ENCODE results near the gene POLG.

POLG gene

DNA sequence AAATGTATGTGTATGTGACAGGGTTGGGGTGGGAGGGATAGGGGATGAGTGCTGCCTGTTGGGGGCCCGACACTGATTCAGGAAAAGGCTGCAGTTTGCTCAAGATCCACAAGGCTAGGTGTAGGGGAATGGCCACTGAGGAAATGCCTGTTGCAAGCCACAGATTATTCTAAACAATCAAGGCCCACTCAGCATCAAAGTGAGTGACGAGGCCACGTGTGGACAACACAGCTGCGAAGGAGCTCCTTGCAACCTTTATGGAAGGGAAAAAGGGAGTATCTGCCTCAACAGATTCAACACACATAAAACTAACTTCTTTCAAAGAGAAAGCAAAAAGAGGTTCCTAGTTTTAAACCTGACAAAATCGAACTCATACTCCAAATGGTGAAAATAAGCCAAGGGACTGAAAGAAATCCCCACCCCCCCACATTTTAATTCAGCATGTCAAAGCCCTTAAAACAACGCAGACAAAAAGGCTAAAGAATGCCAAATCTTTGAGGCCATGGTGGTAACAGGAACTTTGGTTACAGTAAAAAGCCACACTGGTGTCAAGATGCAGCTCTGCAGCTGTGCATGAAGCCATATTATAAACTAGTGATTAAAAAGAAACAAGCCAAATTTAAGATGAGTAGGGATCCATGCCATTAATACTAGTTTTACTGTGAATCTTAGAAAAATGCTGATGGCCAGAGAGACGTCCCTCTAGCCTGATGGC, 3.6 kb downstream of the POLG start:
- DNase-seq (ENCODE audit: low read depth, low spot score) = peak; percentile 65
- H3K4me3 ChIP-seq (ENCODE audit: low read length) = peak overlapping the region; percentile 24

- DNase-seq (ENCODE audit: low read depth, low spot score) = no peak
- H3K4me3 ChIP-seq (ENCODE audit: low read length) = peak overlapping the region; percentile 30
These were observed 4.5 kb downstream of the POLG start for GRCh38 chr15:89330119-89330518.

GRCh38 chr15:89329329-89330084, 5.1 kb downstream of the POLG start:
- peak; percentile 62 for DNase-seq (ENCODE audit: low read depth, low spot score)
- peak overlapping the region; percentile 30 for H3K4me3 ChIP-seq (ENCODE audit: low read length)

DNA sequence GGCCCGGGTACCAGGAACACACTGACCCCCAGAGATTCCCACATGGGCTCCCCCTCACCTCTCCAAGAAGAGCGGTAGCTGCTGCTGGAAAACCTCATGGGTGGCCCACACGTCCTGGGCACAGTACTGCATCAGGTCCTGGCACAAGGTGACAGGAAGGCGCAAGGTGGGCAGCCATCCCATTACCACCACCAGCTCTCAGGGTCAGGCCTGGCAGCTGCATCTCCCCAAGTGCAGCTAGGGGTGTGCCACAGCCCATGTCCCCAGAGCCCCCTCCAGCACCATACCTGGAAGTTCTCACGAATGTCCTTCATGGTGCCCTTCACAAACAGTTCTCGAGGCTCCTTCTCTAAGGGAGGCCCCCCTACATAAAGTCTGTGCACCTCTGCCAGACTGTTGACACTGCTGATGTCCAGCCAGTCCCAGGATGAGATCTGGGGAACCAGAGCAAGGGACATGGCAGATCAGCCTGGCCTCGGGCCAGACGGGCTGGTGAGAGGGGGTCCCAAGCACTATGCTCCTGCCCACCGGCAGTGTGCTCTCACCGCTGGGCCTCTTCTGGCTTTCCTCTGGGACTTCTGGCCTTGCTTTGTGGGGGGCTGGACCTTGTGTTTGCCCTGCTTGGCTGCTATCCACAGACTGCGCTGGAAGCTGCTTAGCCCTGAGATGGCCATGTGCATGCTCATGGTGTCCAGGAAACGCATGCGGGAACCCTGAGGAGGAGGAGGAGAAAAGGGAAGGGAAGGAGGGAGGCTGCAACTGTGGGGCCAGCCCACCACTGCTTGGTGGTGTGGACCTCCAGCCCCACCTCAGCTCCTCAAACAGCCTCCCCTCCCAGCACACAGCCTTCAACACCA, 6.0 kb downstream of the POLG start:
- no peak overlapping the region for H3K4me3 ChIP-seq (ENCODE audit: low read length)
- no peak for DNase-seq (ENCODE audit: low read depth, low spot score)

DNA sequence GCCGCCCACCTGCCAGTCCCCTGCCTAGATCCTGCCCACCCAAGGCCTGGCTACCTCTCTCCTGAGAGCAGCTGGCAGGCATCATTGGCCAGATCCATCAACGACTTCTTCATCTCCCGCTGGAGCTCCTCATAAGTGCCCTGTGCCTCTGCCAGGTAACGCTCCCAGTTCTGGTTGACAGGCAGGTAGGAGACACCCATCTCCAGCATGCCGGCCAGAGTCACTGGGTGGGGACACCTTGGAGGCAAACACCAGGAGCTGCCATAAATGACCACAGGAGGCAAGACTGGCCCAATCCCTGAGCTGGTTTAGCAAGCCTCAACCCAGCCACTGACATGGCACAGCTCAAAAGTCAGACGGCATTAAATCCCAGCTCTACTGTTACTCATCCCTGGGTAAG, 7.5 kb downstream of the POLG start:
- no peak for DNase-seq (ENCODE audit: low read depth, low spot score)
- no peak overlapping the region for H3K4me3 ChIP-seq (ENCODE audit: low read length)

DNA sequence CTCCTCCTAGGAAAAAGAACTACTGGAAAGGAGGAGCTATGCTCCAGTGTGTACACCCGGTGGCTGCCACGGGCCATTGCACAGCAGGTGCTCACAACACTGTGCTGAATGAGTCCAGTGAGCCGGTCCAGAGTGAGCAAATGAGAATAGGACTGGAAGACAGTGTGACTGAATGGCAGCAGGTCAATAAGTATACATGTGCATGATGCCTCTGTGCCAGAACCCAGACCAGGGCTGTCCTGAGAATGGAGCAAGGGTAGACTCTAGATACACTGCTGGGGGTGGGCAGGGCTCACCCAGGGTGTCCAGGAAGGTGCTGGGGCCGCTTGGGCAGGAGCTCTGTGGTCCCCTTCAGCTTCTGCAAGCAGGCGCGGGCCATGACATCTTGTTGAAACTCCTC, 8.3 kb downstream of the POLG start:
- H3K4me3 ChIP-seq (ENCODE audit: low read length) = no peak overlapping the region
- DNase-seq (ENCODE audit: low read depth, low spot score) = no peak

DNA sequence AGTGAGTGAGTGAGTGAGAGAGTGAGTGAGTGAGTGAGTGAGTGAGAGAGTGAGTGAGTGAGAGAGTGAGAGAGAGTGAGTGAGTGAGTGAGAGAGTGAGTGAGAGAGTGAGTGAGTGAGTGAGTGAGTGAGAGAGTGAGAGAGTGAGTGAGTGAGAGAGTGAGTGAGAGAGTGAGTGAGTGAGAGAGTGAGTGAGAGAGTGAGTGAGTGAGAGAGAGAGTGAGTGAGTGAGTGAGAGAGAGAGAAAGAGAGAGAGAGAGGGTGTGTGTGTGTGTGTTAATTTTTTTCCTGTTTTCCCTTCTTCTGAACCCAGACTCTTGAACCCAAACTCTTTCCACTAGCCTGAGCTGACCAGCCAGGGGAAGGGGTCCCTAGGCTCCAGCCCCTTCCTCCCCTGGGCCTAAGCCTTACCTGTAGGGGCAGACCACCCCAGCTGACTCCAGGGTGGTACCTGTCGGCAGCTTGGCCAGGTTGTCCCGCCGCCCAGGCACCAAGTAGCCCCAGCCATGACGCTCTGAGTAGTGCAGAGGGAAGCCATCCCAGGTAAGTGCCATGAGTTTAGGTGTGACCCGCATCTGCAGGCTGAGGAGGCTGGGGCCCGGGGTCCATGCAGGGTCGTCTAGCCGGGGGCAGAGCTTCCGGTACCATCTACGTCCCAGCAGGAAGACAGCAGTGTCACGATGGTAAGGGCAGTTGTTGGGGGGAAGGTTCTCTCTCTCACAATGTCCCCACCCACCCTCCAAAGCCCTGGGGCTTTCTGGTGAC, 9.4 kb downstream of the POLG start:
- DNase-seq (ENCODE audit: low read depth, low spot score) = no peak
- no peak overlapping the region for H3K4me3 ChIP-seq (ENCODE audit: low read length)

GRCh38 chr15:89323825-89324224, 10.8 kb downstream of the POLG start:
- no peak overlapping the region for H3K4me3 ChIP-seq (ENCODE audit: low read length)
- no peak for DNase-seq (ENCODE audit: low read depth, low spot score)

- no peak for DNase-seq (ENCODE audit: low read depth, low spot score)
- no peak overlapping the region for H3K4me3 ChIP-seq (ENCODE audit: low read length)
These were observed 11.8 kb downstream of the POLG start for GRCh38 chr15:89322822-89323221.

GRCh38 chr15:89321521-89322410, 12.9 kb downstream of the POLG start:
- DNase-seq (ENCODE audit: low read depth, low spot score) = no peak
- no peak overlapping the region for H3K4me3 ChIP-seq (ENCODE audit: low read length)

DNA sequence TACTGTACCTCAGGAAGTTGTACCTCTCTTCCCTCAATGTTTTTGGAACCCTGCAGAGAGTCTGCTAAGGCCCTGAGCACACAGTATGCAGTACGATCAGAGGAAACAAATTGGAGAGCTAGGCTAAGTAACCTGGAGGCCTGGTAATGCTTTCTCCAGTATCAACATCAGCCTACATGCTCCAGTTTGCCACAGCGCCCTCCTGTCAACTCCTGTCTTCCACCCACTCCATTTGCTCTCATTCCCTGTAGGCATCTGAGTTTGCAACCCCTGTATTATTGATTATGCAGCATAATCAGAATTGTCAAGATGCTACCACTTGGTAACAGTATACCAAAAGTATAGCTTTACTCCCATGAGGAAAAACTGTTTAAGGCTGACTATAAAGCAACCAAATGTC, 14.4 kb downstream of the POLG start:
- no peak for DNase-seq (ENCODE audit: low read depth, low spot score)
- H3K4me3 ChIP-seq (ENCODE audit: low read length) = no peak overlapping the region

GRCh38 chr15:89319678-89320077, 14.9 kb downstream of the POLG start:
- DNase-seq (ENCODE audit: low read depth, low spot score) = no peak
- H3K4me3 ChIP-seq (ENCODE audit: low read length) = no peak overlapping the region

- no peak overlapping the region for H3K4me3 ChIP-seq (ENCODE audit: low read length)
- no peak for DNase-seq (ENCODE audit: low read depth, low spot score)
These were observed 17.4 kb downstream of the POLG start for GRCh38 chr15:89317186-89317720.

GRCh38 chr15:89316504-89316903, 18.1 kb downstream of the POLG start:
- H3K4me3 ChIP-seq (ENCODE audit: low read length) = no peak overlapping the region
- DNase-seq (ENCODE audit: low read depth, low spot score) = no peak

DNA sequence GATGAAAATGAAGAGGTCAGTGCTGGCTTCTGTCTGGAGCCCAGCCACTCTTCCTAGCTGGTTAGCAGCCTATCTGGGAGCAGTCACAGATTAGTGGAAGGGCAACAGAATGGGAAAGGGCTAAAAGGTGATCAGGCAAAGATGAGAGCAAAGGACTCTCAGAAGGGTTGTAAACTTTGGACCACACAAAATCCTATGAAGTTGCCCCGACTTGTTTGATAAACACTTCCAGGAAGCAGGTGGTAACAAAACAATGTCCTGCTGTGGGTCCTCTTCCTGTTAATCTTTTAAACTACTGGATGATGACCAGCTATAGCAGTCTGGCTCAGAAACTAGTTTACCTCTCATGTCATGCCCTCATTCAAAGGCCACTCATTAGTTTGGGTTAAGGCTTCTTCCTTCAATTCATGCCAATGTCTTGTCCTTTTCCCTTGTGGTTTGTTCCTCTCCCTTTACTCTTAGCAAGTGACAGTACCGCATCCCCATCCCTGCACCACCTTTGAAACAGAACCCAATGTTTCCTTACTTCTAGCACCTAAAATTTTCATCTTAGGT, 19.2 kb downstream of the POLG start:
- no peak for DNase-seq (ENCODE audit: low read depth, low spot score)
- no peak overlapping the region for H3K4me3 ChIP-seq (ENCODE audit: low read length)

DNA sequence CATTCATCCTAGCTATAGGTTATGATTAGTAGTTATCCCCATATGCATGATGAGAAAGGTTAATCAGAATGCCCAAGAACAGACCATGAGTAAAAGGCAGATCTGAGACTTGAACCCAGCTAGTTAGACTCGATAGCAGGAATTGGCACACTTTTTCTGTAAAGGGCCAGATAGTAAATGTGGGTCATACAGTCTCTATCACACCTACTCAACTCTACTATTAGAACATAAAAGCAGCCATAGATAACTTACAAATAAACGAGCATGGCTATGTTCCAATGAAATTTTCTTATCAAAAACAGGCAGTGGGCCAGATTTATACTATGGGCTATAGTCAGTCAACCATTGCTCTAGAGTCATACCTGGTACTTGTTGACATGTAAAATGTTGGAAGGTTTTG, 24.6 kb downstream of the POLG start:
- no peak overlapping the region for H3K4me3 ChIP-seq (ENCODE audit: low read length)
- DNase-seq (ENCODE audit: low read depth, low spot score) = no peak

DNA sequence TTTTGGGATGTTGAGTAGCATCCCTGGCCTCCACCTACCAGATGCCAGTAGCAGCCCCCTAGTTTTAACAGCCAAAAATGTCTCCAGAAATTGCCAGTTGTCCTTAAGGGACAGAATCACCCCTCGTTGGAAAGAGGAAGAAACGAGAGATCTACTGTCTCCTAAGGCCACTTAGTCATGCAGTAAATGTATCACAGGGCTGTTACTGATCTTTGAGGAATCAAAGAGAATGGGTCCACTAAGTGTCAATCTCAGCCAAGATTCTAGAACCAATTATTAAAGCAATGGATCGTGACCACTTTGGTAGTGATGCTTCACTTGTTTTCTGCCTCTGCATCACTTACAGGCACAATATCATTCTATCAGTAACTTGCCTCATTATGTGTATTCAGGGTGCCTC, 26.4 kb downstream of the POLG start:
- H3K4me3 ChIP-seq (ENCODE audit: low read length) = no peak overlapping the region
- DNase-seq (ENCODE audit: low read depth, low spot score) = no peak

GRCh38 chr15:89307791-89308190, 26.8 kb downstream of the POLG start:
- no peak overlapping the region for H3K4me3 ChIP-seq (ENCODE audit: low read length)
- DNase-seq (ENCODE audit: low read depth, low spot score) = no peak

All from Jurkat, Clone E6-1 (cell line).